ENCODE measurements around the gene PDE11A.

The PDE11A gene

GRCh38 chr2:177660742-177661141 lies 411.8 kb downstream of the PDE11A start:
- no peak for DNase-seq

- DNase-seq, result no peak
These were observed 414.3 kb downstream of the PDE11A start for GRCh38 chr2:177658309-177658708.

GRCh38 chr2:177651833-177652232 lies 420.7 kb downstream of the PDE11A start:
- DNase-seq, result no peak

GRCh38 chr2:177649568-177650518 lies 422.7 kb downstream of the PDE11A start:
- no peak for DNase-seq

- no peak for DNase-seq
These were observed 425.8 kb downstream of the PDE11A start for GRCh38 chr2:177646791-177647190.

- DNase-seq, result no peak
These were observed 426.3 kb downstream of the PDE11A start for GRCh38 chr2:177646241-177646640.

GRCh38 chr2:177641331-177641730 lies 431.2 kb downstream of the PDE11A start:
- no peak for DNase-seq

GRCh38 chr2:177640423-177640822 lies 432.2 kb downstream of the PDE11A start:
- no peak for DNase-seq

- no peak for DNase-seq
These were observed 433.2 kb downstream of the PDE11A start for GRCh38 chr2:177639262-177639914.

- DNase-seq, result no peak
These were observed 434.1 kb downstream of the PDE11A start for GRCh38 chr2:177638507-177638906.

- DNase-seq, result no peak
These were observed 435.9 kb downstream of the PDE11A start for GRCh38 chr2:177636672-177637071.

GRCh38 chr2:177635696-177636095 lies 436.9 kb downstream of the PDE11A start:
- no peak for DNase-seq

GRCh38 chr2:177633910-177634294 lies 438.7 kb downstream of the PDE11A start:
- no peak for DNase-seq

GRCh38 chr2:177633111-177633510 lies 439.5 kb downstream of the PDE11A start:
- DNase-seq, result no peak

GRCh38 chr2:177631680-177632079 lies 440.9 kb downstream of the PDE11A start:
- DNase-seq, result no peak

- no peak for DNase-seq
These were observed 443.1 kb downstream of the PDE11A start for GRCh38 chr2:177629357-177630024.

GRCh38 chr2:177628831-177629230 lies 443.7 kb downstream of the PDE11A start:
- DNase-seq, result no peak

- no peak for DNase-seq
These were observed 446.6 kb downstream of the PDE11A start for GRCh38 chr2:177625744-177626650.

GRCh38 chr2:177622521-177622920 lies 450.1 kb downstream of the PDE11A start:
- no peak for DNase-seq

- no peak for DNase-seq
These were observed 452.6 kb downstream of the PDE11A start for GRCh38 chr2:177619986-177620385.

- no peak for DNase-seq
These were observed 453.1 kb downstream of the PDE11A start for GRCh38 chr2:177619461-177619860.
